ENCODE results near the gene PRKAG1. TPM values are rescaled to one million over a fixed set of nuclear protein-coding genes. Genes with fewer than 3 reads are reported as not detected.

PRKAG1 gene
- total RNA-seq, 4 donors from 2014 or later, result 52.0 to 70.6 (median 64.3) TPM

- 89% methylated on average over 1 of the region's 1 CpG for WGBS
- DNase-seq (ENCODE audit: extremely low spot score), result no peak
- TF ChIP-seq POLR2A (IDR thresholded peaks at IDR 0.05; ENCODE audit: low read depth) (no peak), EP300 (IDR thresholded peaks at IDR 0.05) (no peak), POLR2AphosphoS5 (IDR thresholded peaks at IDR 0.05) (no peak), CTCF (IDR thresholded peaks at IDR 0.05) (no peak)
- Histone ChIP-seq H3K4me1 (no peaks in the 10 kb centered on the region), H3K36me3 (peaks cover 42 to 89% (median 73%) of the 10 kb centered on the region in 4 donors), H3K27ac (replicated peaks in 1 of 4) (no peak overlapping the region), H3K27me3 (peaks cover 0 to 44% (median 0%) of the 10 kb centered on the region in 4 donors), H3K4me3 (no peak overlapping the region), H3K9me3 (no peaks in the 10 kb centered on the region)
- intact Hi-C loops (cut with DNase I), result no loop called here
These were observed 9.6 kb downstream of the PRKAG1 start for GRCh38 chr12:49008943-49009342.

GRCh38 chr12:49000346-49000745, 18.2 kb downstream of the PRKAG1 start:
- Histone ChIP-seq H3K4me1 (peaks cover 38 to 47% (median 45%) of the 10 kb centered on the region in 4 donors), H3K27ac (replicated peaks in 1 of 4) (no peak overlapping the region), H3K4me3 (no peak overlapping the region), H3K27me3 (peaks cover 6 to 97% (median 41%) of the 10 kb centered on the region in 4 donors), H3K9me3 (no peaks in the 10 kb centered on the region), H3K36me3 (peaks cover 34 to 53% (median 44%) of the 10 kb centered on the region in 4 donors)
- no peak for DNase-seq (ENCODE audit: extremely low spot score)
- 97% methylated on average over 2 of the region's 2 CpGs for WGBS
- TF ChIP-seq POLR2A (IDR thresholded peaks at IDR 0.05; ENCODE audit: low read depth) (no peak), EP300 (IDR thresholded peaks at IDR 0.05) (no peak), CTCF (IDR thresholded peaks at IDR 0.05) (no peak), POLR2AphosphoS5 (IDR thresholded peaks at IDR 0.05) (no peak)
- intact Hi-C loops (cut with DNase I), result no loop called here

- Histone ChIP-seq H3K36me3 (peaks cover 26 to 45% (median 36%) of the 10 kb centered on the region in 4 donors), H3K27me3 (peaks cover 6 to 97% (median 48%) of the 10 kb centered on the region in 4 donors), H3K4me3 (peak within 1 kb of the TSS; percentile 46 to 63 (median 50)), H3K27ac (replicated peaks in 1 of 4) (no peak within 1 kb of the TSS), H3K4me1 (peaks cover 38 to 55% (median 52%) of the 10 kb centered on the region in 4 donors), H3K9me3 (no peaks in the 10 kb centered on the region)
- WGBS, result 5% methylated on average over 18 of the region's 30 CpGs
- TF ChIP-seq POLR2A (IDR thresholded peaks at IDR 0.05; ENCODE audit: low read depth), result no peak
- TF ChIP-seq EP300 (IDR thresholded peaks at IDR 0.05), result no peak
- no peak for TF ChIP-seq CTCF (IDR thresholded peaks at IDR 0.05)
- intact Hi-C loops (cut with DNase I), result no loop called here
- no peak for DNase-seq (ENCODE audit: extremely low spot score)
These were observed 19.0 kb downstream of the PRKAG1 start, which contains the start of gene DDN for GRCh38 chr12:48999371-49000131. Gene DDN (minus strand): TSS chr12:48999375. CDS start chr12:48999287, 88 bp downstream.

GRCh38 chr12:48998497-48999353, 19.9 kb downstream of the PRKAG1 start:
- WGBS, result 2% methylated on average over 24 of the region's 48 CpGs
- no peak overlapping the region for H3K27ac ChIP-seq (replicated peaks in 1 of 4)
- intact Hi-C loops (cut with DNase I), result no loop called here

More at GRCh38 chr12:48998497-48999353, 19.9 kb downstream of the PRKAG1 start:
- peaks cover 6 to 97% (median 55%) of the 10 kb centered on the region in 4 donors for H3K27me3 ChIP-seq
- peaks cover 38 to 57% (median 53%) of the 10 kb centered on the region in 4 donors for H3K4me1 ChIP-seq
- TF ChIP-seq EP300 (IDR thresholded peaks at IDR 0.05) (no peak), CTCF (IDR thresholded peaks at IDR 0.05) (no peak), POLR2A (IDR thresholded peaks at IDR 0.05; ENCODE audit: low read depth) (no peak), POLR2AphosphoS5 (IDR thresholded peaks at IDR 0.05) (no peak)
- H3K36me3 ChIP-seq, result peaks cover 18 to 36% (median 28%) of the 10 kb centered on the region in 4 donors
- H3K4me3 ChIP-seq, result peak overlapping the region; percentile 46 to 63 (median 50)
- no peaks in the 10 kb centered on the region for H3K9me3 ChIP-seq
- no peak for DNase-seq (ENCODE audit: extremely low spot score)
